ENCODE measurements around the gene SPIN1.

DNA sequence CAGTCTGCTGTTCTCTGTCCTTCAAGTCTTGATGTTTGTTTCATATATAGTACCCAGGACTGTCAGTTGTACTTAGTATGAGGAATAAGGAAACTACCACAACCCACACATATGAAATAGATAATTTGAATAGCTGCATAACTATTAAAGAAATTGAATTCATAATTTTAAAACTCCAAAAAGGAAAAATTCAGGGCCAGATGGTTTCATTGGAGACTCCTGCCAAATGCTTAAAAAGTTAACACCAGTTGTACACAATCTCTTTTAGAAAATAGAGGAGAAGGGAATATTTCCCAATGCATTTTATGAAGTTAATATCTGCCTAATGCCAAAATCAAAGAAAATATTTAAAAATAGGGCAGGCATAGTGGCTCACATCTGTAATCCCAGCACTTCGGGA is 24.6 kb upstream of the SPIN1 start:
- TF ChIP-seq JUND (IDR thresholded peaks at IDR 0.05; ENCODE audit: low read length) (no peak), RAD21 (IDR thresholded peaks at IDR 0.05 in 1 of 2, conservative IDR thresholded peaks at IDR 0.05 in 1 of 2; ENCODE audit: low read depth in 2 of 2, low read length in 2 of 2) (no peak), POLR2AphosphoS5 (IDR thresholded peaks at IDR 0.05; ENCODE audit: low read depth, low read length) (no peak), HDAC2 (IDR thresholded peaks at IDR 0.05; ENCODE audit: borderline replicate concordance in 1 of 2, low read depth in 2 of 2, low read length in 2 of 2) (no peak), SRF (IDR thresholded peaks at IDR 0.05; ENCODE audit: low read depth, low read length) (no peak), EZH2 (IDR thresholded peaks at IDR 0.05; ENCODE audit: low read depth, low read length, severe bottlenecking) (no peak), CEBPB (IDR thresholded peaks at IDR 0.05; ENCODE audit: low read depth, low read length) (no peak), MAFK (IDR thresholded peaks at IDR 0.05; ENCODE audit: low read depth, low read length) (no peak), TCF12 (IDR thresholded peaks at IDR 0.05; ENCODE audit: low read depth, low read length) (no peak)
- TF ChIP-seq, protein P1, sequence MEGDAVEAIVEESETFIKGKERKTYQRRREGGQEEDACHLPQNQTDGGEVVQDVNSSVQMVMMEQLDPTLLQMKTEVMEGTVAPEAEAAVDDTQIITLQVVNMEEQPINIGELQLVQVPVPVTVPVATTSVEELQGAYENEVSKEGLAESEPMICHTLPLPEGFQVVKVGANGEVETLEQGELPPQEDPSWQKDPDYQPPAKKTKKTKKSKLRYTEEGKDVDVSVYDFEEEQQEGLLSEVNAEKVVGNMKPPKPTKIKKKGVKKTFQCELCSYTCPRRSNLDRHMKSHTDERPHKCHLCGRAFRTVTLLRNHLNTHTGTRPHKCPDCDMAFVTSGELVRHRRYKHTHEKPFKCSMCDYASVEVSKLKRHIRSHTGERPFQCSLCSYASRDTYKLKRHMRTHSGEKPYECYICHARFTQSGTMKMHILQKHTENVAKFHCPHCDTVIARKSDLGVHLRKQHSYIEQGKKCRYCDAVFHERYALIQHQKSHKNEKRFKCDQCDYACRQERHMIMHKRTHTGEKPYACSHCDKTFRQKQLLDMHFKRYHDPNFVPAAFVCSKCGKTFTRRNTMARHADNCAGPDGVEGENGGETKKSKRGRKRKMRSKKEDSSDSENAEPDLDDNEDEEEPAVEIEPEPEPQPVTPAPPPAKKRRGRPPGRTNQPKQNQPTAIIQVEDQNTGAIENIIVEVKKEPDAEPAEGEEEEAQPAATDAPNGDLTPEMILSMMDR (IDR thresholded peaks at IDR 0.05; ENCODE audit: control extremely low read depth in 1 of 3, insufficient read depth in 1 of 3, low read depth in 1 of 3, low read length in 3 of 3): no peak
